IPS-18a (cell line): Measurements from ENCODE around the gene TBC1D2.

Source experiments
- H3K27ac ChIP-seq: one replicate; pipeline ENCODE4 v1.5.1; 2013; ENCODE audit warnings: low read length
- H3K27me3 ChIP-seq: one replicate; pipeline ENCODE4 v1.6.1; 2013; ENCODE audit warnings: mild to moderate bottlenecking, low read length; ENCODE audit not compliant: control insufficient read depth, insufficient read depth
- H3K36me3 ChIP-seq: one replicate; pipeline ENCODE4 v1.6.1; 2013; ENCODE audit warnings: low read depth, low read length; ENCODE audit not compliant: control insufficient read depth
- H3K4me1 ChIP-seq: one replicate; pipeline ENCODE4 v1.6.1; 2013; ENCODE audit warnings: low read depth, low read length; ENCODE audit not compliant: control insufficient read depth
- H3K4me3 ChIP-seq: one replicate; pipeline ENCODE4 v1.5.1; 2013; ENCODE audit warnings: low read length
- H3K9ac ChIP-seq: one replicate; pipeline ENCODE4 v1.6.1; 2013; ENCODE audit warnings: mild to moderate bottlenecking, low read length, moderate library complexity
- H3K9me3 ChIP-seq: one replicate; pipeline ENCODE4 v1.6.1; 2013; ENCODE audit warnings: low read depth, low read length; ENCODE audit not compliant: control insufficient read depth

Gene TBC1D2

GRCh38 chr9:98255578-98256296, at the start of gene TBC1D2:
TSS of gene TBC1D2 (minus strand) at chr9:98255649. CDS start at chr9:98255541, 108 bp downstream.
- H3K27ac ChIP-seq: peak within 1 kb of the TSS; percentile 97
- peak within 1 kb of the TSS; percentile 81 for H3K9ac ChIP-seq
- H3K4me3 ChIP-seq: peak within 1 kb of the TSS; percentile 85
- H3K9me3 ChIP-seq: no peaks in the 10 kb centered on the region
- H3K4me1 ChIP-seq: peaks cover 6% of the 10 kb centered on the region
- peaks cover 10% of the 10 kb centered on the region for H3K27me3 ChIP-seq
- H3K36me3 ChIP-seq: no peaks in the 10 kb centered on the region

GRCh38 chr9:98304381-98304780, 48.9 kb upstream of the TBC1D2 start:
- H3K27me3 ChIP-seq: no peaks in the 10 kb centered on the region
- no peaks in the 10 kb centered on the region for H3K36me3 ChIP-seq

GRCh38 chr9:98303633-98304125, 48.2 kb upstream of the TBC1D2 start:
- H3K36me3 ChIP-seq: no peaks in the 10 kb centered on the region
- no peaks in the 10 kb centered on the region for H3K4me1 ChIP-seq
- H3K9me3 ChIP-seq: no peaks in the 10 kb centered on the region
- no peak overlapping the region for H3K27ac ChIP-seq
- no peak overlapping the region for H3K9ac ChIP-seq
- no peaks in the 10 kb centered on the region for H3K27me3 ChIP-seq
- H3K4me3 ChIP-seq: no peak overlapping the region

More at GRCh38 chr9:98304381-98304780, 48.9 kb upstream of the TBC1D2 start:
- Histone ChIP-seq H3K9me3 (no peaks in the 10 kb centered on the region), H3K4me1 (no peaks in the 10 kb centered on the region), H3K27ac (no peak overlapping the region), H3K4me3 (no peak overlapping the region), H3K9ac (no peak overlapping the region)

GRCh38 chr9:98302938-98303632, 47.6 kb upstream of the TBC1D2 start:
- Histone ChIP-seq H3K27ac (no peak overlapping the region), H3K27me3 (no peaks in the 10 kb centered on the region), H3K9ac (no peak overlapping the region), H3K9me3 (no peaks in the 10 kb centered on the region), H3K36me3 (no peaks in the 10 kb centered on the region), H3K4me1 (no peaks in the 10 kb centered on the region), H3K4me3 (no peak overlapping the region)

- Histone ChIP-seq H3K9me3 (no peaks in the 10 kb centered on the region), H3K9ac (no peak overlapping the region), H3K4me3 (no peak overlapping the region), H3K4me1 (no peaks in the 10 kb centered on the region), H3K27ac (no peak overlapping the region), H3K36me3 (no peaks in the 10 kb centered on the region), H3K27me3 (no peaks in the 10 kb centered on the region)
Observed at GRCh38 chr9:98302150-98302549, 46.7 kb upstream of the TBC1D2 start.

- no peaks in the 10 kb centered on the region for H3K9me3 ChIP-seq
- H3K27ac ChIP-seq: no peak overlapping the region
- no peaks in the 10 kb centered on the region for H3K36me3 ChIP-seq
- H3K4me1 ChIP-seq: no peaks in the 10 kb centered on the region
- no peak overlapping the region for H3K4me3 ChIP-seq
- H3K27me3 ChIP-seq: no peaks in the 10 kb centered on the region
- no peak overlapping the region for H3K9ac ChIP-seq
Observed at GRCh38 chr9:98300611-98301010, 45.2 kb upstream of the TBC1D2 start.

GRCh38 chr9:98298476-98298875, 43.0 kb upstream of the TBC1D2 start:
- Histone ChIP-seq H3K27ac (no peak overlapping the region), H3K9me3 (no peaks in the 10 kb centered on the region), H3K9ac (no peak overlapping the region), H3K36me3 (no peaks in the 10 kb centered on the region), H3K4me1 (no peaks in the 10 kb centered on the region), H3K4me3 (no peak overlapping the region), H3K27me3 (no peaks in the 10 kb centered on the region)

GRCh38 chr9:98295824-98296223, 40.4 kb upstream of the TBC1D2 start:
- H3K4me1 ChIP-seq: no peaks in the 10 kb centered on the region
- no peak overlapping the region for H3K27ac ChIP-seq
- H3K27me3 ChIP-seq: no peaks in the 10 kb centered on the region
- H3K9me3 ChIP-seq: no peaks in the 10 kb centered on the region
- no peaks in the 10 kb centered on the region for H3K36me3 ChIP-seq
- H3K9ac ChIP-seq: no peak overlapping the region
- no peak overlapping the region for H3K4me3 ChIP-seq

GRCh38 chr9:98291820-98292219, 36.4 kb upstream of the TBC1D2 start:
- no peak overlapping the region for H3K4me3 ChIP-seq
- H3K36me3 ChIP-seq: no peaks in the 10 kb centered on the region
- no peaks in the 10 kb centered on the region for H3K9me3 ChIP-seq
- no peak overlapping the region for H3K27ac ChIP-seq
- H3K9ac ChIP-seq: no peak overlapping the region
- no peaks in the 10 kb centered on the region for H3K27me3 ChIP-seq
- no peaks in the 10 kb centered on the region for H3K4me1 ChIP-seq

- Histone ChIP-seq H3K4me1 (no peaks in the 10 kb centered on the region), H3K9ac (no peak overlapping the region), H3K4me3 (no peak overlapping the region), H3K27ac (no peak overlapping the region), H3K36me3 (no peaks in the 10 kb centered on the region), H3K27me3 (no peaks in the 10 kb centered on the region), H3K9me3 (no peaks in the 10 kb centered on the region)
Observed at GRCh38 chr9:98290411-98290810, 35.0 kb upstream of the TBC1D2 start.

- Histone ChIP-seq H3K27me3 (no peaks in the 10 kb centered on the region), H3K9ac (no peak overlapping the region), H3K4me3 (no peak overlapping the region), H3K27ac (no peak overlapping the region), H3K36me3 (no peaks in the 10 kb centered on the region), H3K4me1 (no peaks in the 10 kb centered on the region), H3K9me3 (no peaks in the 10 kb centered on the region)
Observed at GRCh38 chr9:98289614-98290201, 34.3 kb upstream of the TBC1D2 start.
